ENCODE results near the gene GAREM2. TPM values are rescaled to one million over a fixed set of nuclear protein-coding genes. Genes with fewer than 3 reads are reported as not detected.

The GAREM2 gene
- total and polyA plus RNA-seq, 12 donors = 0.55 to 2.3 (median 1.1) TPM

GRCh38 chr2:26182887-26183630 is 10.2 kb downstream of the GAREM2 start:
- intact Hi-C loops (cut with DNase I) = no loop called here
- H3K27me3 ChIP-seq = peaks cover 0 to 22% (median 0%) of the 10 kb centered on the region in 7 donors
- ATAC-seq (no peak), DNase-seq (no peak)
- no peaks in the 10 kb centered on the region for H3K36me3 ChIP-seq
- TF ChIP-seq, protein P1, sequence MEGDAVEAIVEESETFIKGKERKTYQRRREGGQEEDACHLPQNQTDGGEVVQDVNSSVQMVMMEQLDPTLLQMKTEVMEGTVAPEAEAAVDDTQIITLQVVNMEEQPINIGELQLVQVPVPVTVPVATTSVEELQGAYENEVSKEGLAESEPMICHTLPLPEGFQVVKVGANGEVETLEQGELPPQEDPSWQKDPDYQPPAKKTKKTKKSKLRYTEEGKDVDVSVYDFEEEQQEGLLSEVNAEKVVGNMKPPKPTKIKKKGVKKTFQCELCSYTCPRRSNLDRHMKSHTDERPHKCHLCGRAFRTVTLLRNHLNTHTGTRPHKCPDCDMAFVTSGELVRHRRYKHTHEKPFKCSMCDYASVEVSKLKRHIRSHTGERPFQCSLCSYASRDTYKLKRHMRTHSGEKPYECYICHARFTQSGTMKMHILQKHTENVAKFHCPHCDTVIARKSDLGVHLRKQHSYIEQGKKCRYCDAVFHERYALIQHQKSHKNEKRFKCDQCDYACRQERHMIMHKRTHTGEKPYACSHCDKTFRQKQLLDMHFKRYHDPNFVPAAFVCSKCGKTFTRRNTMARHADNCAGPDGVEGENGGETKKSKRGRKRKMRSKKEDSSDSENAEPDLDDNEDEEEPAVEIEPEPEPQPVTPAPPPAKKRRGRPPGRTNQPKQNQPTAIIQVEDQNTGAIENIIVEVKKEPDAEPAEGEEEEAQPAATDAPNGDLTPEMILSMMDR (IDR thresholded peaks at IDR 0.05) = no peak
- H3K4me1 ChIP-seq = peaks cover 6 to 34% (median 18%) of the 10 kb centered on the region in 9 donors
- no peak overlapping the region for H3K4me3 ChIP-seq
- 96 to 97% methylated on average over 11 of the region's 11 CpGs for whole genome bisulfite sequencing, 2 donors
- H3K9me3 ChIP-seq = no peaks in the 10 kb centered on the region
- H3K27ac ChIP-seq = no peak overlapping the region

- Histone ChIP-seq H3K4me1 (peaks cover 5 to 26% (median 13%) of the 10 kb centered on the region in 9 donors), H3K27me3 (peaks cover 0 to 22% (median 0%) of the 10 kb centered on the region in 7 donors), H3K27ac (peak overlapping the region in 1 of 10 donors; percentile 52), H3K9me3 (no peaks in the 10 kb centered on the region), H3K4me3 (peak overlapping the region in 9 of 10 donors; percentile 37 to 74 (median 61)), H3K36me3 (no peaks in the 10 kb centered on the region)
- WGBS, 2 donors = 40 to 52% methylated on average over 33 to 34 of the region's 34 CpGs
- DNase-seq (no peak), ATAC-seq (peak in 1 of 8 donors; percentile 1)
- intact Hi-C loops (cut with DNase I) = no loop called here
- TF ChIP-seq, protein P1 (IDR thresholded peaks at IDR 0.05) = no peak
These were observed 11.2 kb downstream of the GAREM2 start for GRCh38 chr2:26184121-26184520.

DNA sequence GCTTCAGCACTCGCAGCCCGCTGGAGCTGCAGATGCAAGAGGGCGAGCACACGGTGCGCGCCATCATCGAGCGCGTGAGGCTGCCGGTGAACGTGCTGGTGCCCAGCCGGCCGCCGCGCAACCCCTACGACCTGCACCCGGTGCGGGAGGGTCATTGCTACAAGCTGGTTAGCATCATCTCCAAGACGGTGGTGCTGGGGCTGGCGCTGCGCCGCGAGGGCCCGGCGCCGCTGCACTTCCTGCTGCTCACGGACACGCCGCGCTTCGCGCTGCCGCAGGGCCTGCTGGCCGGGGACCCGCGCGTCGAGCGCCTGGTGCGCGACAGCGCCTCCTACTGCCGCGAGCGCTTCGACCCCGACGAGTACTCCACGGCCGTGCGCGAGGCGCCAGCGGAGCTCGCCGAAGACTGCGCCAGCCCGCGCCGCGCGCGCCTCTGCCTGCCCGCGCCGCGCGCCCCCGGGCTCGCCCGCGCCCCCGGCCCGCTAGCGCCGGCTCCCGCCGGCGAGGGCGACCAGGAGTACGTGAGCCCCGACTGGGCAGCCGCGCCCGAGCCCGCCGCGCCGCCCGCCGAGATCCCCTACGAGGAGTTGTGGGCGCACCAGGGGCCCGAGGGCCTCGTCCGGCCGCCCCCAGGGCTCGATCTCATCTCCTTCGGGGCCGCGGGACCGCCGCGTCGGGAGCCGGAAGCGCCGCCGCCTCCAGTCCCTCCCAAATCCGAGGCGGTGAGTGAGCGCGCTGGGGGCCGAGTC is 11.8 kb downstream of the GAREM2 start:
- Histone ChIP-seq H3K4me1 (peaks cover 0 to 20% (median 7%) of the 10 kb centered on the region in 9 donors), H3K36me3 (peaks cover 0 to 6% (median 0%) of the 10 kb centered on the region in 9 donors), H3K27ac (peak overlapping the region in 8 of 10 donors; percentile 35 to 77 (median 65)), H3K27me3 (peaks cover 0 to 16% (median 0%) of the 10 kb centered on the region in 7 donors), H3K9me3 (no peaks in the 10 kb centered on the region), H3K4me3 (peak overlapping the region; percentile 21 to 74 (median 61))
- TF ChIP-seq, protein P1 (IDR thresholded peaks at IDR 0.05) = peak; percentile 36 to 80 (median 68)
- peak; percentile 81 to 90 for DNase-seq
- 1% methylated on average over 92 to 113 of the region's 114 CpGs for WGBS, 2 donors
- peak; percentile 77 to 97 (median 88) for ATAC-seq
- intact Hi-C loops (cut with DNase I) = no loop called here

DNA sequence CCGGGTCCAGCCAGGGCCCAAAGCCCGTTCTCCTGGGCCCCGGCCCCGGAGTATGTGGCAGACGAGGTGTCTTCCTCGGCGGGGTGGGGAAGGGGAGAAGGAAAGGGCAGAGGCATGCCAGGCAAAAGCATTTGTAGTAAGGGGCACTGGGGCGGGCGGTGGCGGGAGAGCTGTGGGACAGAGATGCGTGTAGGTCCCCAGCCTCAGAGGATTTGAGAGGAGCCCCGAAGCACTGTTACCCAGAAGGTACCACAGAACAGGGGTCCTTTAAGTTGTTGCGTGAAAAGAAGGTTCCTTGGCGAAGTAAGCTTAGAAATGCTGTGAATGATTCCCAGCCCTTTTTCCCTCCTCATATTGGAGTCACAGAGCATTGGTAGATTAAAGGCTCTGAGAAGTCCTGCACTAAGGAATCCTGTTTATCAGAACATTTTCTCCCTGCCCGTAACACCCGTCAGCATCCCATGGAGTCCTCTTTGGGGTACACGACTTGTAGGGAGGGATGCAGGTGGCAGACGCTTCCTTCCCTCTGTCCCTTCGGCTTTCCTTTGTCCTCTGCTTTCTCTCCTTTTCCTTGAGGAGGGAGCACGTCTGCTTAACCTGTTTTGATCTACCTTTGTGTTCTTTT is 12.5 kb downstream of the GAREM2 start:
- intact Hi-C loops (cut with DNase I) = no loop called here

More for the DNA sequence above, 12.5 kb downstream of the GAREM2 start:
- Histone ChIP-seq H3K36me3 (peaks cover 0 to 13% (median under 1%) of the 10 kb centered on the region in 9 donors), H3K9me3 (no peaks in the 10 kb centered on the region), H3K4me3 (peak overlapping the region; percentile 21 to 74 (median 61)), H3K27me3 (peaks cover 0 to 11% (median 0%) of the 10 kb centered on the region in 7 donors), H3K27ac (peak overlapping the region in 8 of 10 donors; percentile 35 to 77 (median 65)), H3K4me1 (peaks cover 0 to 18% (median 6%) of the 10 kb centered on the region in 9 donors)
- 39 to 43% methylated on average over 20 of the region's 20 CpGs for WGBS, 2 donors
- ATAC-seq = no peak
- TF ChIP-seq, protein P1 (IDR thresholded peaks at IDR 0.05) = no peak
- no peak for DNase-seq

Data from heart right ventricle (tissue), 16 donors.